ENCODE measurements around the gene ACVR1B. TPM values are rescaled to one million over a fixed set of nuclear protein-coding genes. Genes with fewer than 3 reads are reported as not detected.
A peak's percentile ranks its signal among the peaks of the same experiment; 100 is the strongest.

ACVR1B gene
- polyA plus RNA-seq, 4 donors: 11.6 to 75.8 (median 21.4) TPM

DNA sequence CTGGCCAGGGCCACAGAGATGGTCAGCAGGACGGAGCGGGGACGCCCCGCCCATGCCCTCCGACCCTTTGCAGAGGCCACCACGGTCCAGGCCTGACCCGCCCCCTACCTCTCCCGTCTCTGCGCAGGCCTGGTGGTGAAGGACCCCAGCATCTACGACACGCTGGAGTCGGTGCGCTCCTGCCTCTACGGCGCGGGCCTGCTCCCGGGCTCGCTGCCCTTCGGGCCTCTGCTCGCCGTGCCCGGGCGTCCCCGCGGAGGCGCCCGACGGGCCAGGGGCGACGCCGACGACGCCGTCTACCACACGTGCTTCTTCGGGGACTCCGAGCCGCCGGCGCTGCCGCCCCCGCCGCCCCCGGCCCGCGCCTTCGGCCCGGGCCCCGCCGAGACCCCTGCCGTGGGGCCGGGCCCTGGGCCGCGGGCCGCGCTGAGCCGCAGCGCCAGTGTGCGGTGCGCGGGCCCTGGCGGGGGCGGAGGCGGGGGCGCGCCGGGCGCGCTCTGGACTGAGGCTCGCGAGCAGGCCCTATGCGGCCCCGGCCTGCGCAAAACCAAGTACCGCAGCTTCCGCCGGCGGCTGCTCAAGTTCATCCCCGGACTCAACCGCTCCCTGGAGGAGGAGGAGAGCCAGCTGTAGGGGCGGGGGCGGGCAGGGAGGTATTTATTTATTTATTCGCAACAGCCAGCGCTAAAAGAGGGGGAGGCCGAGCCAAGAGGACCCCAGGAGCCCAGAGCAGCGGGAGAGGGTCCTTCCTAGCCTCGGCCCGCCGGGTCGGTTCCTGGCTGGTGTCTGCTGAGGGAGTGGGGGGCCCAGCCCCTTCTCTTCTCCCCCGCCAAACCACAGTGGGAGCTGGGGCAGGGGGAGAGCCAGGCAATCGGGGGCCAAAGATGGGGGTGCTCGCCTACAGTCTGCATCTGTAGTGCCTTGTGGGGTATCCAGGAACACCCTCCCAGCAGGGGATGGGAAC lies 63.4 kb downstream of the ACVR1B start:
- WGBS, 3 donors: 28 to 59% (median 55%) methylated on average over 81 to 93 of the region's 93 CpGs
- Histone ChIP-seq H3K4me1 (ENCODE audit: control insufficient read depth in 3 of 3, insufficient read depth in 2 of 3, low read depth in 1 of 3, low read length in 2 of 3) (peaks cover 0 to 17% (median 0%) of the 10 kb centered on the region in 3 donors), H3K27ac (ENCODE audit: low read depth in 1 of 3, low read length in 2 of 3) (no peak overlapping the region), H3K9me3 (ENCODE audit: control insufficient read depth in 2 of 2, insufficient read depth in 1 of 2, low read depth in 1 of 2, low read length in 1 of 2) (peaks cover 0 to 6% of the 10 kb centered on the region in 2 donors), H3K36me3 (ENCODE audit: control insufficient read depth in 3 of 3, insufficient read depth in 2 of 3, low read depth in 1 of 3, low read length in 3 of 3) (peaks cover 0 to 40% (median 0%) of the 10 kb centered on the region in 3 donors), H3K27me3 (ENCODE audit: control insufficient read depth in 3 of 3, insufficient read depth in 3 of 3, low read length in 3 of 3) (peaks cover 0 to 23% (median 0%) of the 10 kb centered on the region in 3 donors), H3K4me3 (ENCODE audit: low read depth in 1 of 3, low read length in 3 of 3) (no peak overlapping the region)
- peak in 1 of 2 donors; percentile 50 for DNase-seq
- no peak for FAIRE-seq

DNA sequence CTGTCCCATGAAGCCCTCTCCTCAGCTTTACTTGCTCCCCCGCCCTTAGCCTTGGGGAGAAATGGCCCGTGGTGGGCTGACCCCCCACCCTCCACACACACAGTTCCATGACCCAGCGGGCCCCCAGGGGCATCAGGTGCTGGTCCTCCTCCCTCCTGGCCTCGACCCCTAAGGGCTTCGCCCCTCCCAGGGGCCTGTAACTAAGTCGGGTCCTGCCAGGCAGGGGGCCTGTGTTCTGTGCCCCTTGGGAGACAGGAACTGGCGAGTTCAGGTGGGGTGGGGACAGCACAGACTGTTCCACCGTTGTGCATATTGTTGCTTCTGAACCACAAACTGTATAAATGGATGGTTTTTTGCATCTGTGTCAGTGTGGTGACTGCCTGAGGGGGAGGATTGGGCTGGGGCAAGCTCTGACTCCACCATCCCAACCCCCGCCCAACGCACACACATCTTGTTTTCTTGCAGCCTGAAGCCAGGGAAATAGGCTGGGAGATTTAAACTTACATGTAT lies 64.1 kb downstream of the ACVR1B start:
- Histone ChIP-seq H3K36me3 (ENCODE audit: control insufficient read depth in 3 of 3, insufficient read depth in 2 of 3, low read depth in 1 of 3, low read length in 3 of 3) (peaks cover 0 to 38% (median 0%) of the 10 kb centered on the region in 3 donors), H3K27ac (ENCODE audit: low read depth in 1 of 3, low read length in 2 of 3) (no peak overlapping the region), H3K27me3 (ENCODE audit: control insufficient read depth in 3 of 3, insufficient read depth in 3 of 3, low read length in 3 of 3) (peaks cover 0 to 21% (median 0%) of the 10 kb centered on the region in 3 donors), H3K9me3 (ENCODE audit: control insufficient read depth in 2 of 2, insufficient read depth in 1 of 2, low read depth in 1 of 2, low read length in 1 of 2) (peaks cover 0 to 6% of the 10 kb centered on the region in 2 donors), H3K4me3 (ENCODE audit: low read depth in 1 of 3, low read length in 3 of 3) (no peak overlapping the region), H3K4me1 (ENCODE audit: control insufficient read depth in 3 of 3, insufficient read depth in 2 of 3, low read depth in 1 of 3, low read length in 2 of 3) (peaks cover 0 to 13% (median 0%) of the 10 kb centered on the region in 3 donors)
- FAIRE-seq (no peak), DNase-seq (no peak)
- WGBS, 3 donors: 71 to 76% (median 75%) methylated on average over 9 to 10 of the region's 10 CpGs

DNA sequence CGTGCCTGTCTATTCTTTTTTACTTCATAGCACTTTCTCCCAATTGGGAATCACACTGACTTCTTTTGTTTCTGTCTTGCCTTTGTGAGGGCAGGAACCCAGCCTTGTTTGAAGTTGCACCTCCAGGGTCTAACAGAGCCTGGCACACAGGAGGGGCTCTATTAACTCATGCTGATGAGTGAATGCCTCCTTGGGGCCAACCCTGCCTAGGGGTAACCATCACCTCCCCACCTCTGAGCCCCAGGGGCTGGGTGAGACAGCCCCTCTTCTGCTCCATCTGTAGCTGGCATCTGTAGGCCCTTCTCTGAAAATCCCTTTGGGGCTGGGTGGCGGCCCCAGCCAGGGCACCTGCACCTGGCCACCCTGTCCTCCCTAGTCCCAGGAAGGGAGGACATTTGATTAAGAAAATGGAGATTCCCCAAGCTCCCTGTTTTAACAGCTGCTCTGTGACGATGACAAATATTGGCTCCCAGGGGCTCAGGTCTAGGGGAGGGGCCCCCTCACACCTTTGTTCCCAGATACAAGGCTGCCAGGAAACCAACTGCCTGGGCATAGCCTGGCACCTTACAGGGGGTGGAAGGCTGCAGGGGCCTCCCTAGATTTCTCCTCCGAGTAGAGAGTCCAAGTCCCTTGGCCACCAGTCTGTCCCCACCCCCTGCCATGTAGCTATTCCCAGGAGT lies 67.1 kb downstream of the ACVR1B start:
- Histone ChIP-seq H3K4me3 (ENCODE audit: low read depth in 1 of 3, low read length in 3 of 3) (no peak overlapping the region), H3K36me3 (ENCODE audit: control insufficient read depth in 3 of 3, insufficient read depth in 2 of 3, low read depth in 1 of 3, low read length in 3 of 3) (peaks cover 0 to 16% (median 0%) of the 10 kb centered on the region in 3 donors), H3K27ac (ENCODE audit: low read depth in 1 of 3, low read length in 2 of 3) (no peak overlapping the region), H3K9me3 (ENCODE audit: control insufficient read depth in 2 of 2, insufficient read depth in 1 of 2, low read depth in 1 of 2, low read length in 1 of 2) (no peaks in the 10 kb centered on the region), H3K4me1 (ENCODE audit: control insufficient read depth in 3 of 3, insufficient read depth in 2 of 3, low read depth in 1 of 3, low read length in 2 of 3) (peaks cover 0 to 8% (median 1%) of the 10 kb centered on the region in 3 donors), H3K27me3 (ENCODE audit: control insufficient read depth in 3 of 3, insufficient read depth in 3 of 3, low read length in 3 of 3) (peaks cover 0 to 29% (median 0%) of the 10 kb centered on the region in 3 donors)
- FAIRE-seq (no peak), DNase-seq (no peak)
- 49 to 73% (median 61%) methylated on average over 4 of the region's 4 CpGs for WGBS, 3 donors

DNA sequence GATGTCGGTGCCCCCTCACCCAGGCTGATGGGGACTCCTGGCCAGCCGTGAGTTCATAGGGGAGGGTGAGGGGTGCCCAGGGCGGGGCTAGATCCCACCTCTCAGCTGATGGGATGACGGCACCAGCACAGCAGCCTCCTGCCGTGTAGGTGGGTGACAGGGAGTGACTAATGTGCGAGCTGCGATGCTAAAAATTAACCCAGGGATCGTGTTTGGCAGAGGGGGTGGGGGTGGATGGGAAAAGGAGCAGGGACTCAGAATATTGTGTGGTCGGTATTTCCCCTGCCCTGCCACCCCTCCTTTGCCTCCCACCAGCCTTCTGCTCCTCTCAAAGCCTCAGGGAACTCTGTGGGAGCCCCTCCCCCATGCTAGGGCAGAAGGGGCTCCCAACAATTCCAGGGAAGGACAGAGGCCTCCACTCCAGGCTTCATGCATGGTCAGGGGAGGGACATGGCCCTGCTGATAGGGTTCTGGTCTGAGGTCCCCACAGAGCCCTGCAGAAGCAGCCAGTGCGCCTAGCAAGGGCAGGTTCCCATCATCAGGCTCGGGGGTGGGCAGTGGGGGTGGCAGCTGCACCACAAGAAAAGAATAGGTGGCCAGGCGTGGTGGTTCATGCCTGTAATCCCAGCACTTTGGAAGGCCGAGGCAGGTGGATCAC lies 67.7 kb downstream of the ACVR1B start:
- FAIRE-seq (no peak), DNase-seq (no peak)
- whole genome bisulfite sequencing, 3 donors: 30 to 61% (median 39%) methylated on average over 12 to 13 of the region's 13 CpGs

DNA sequence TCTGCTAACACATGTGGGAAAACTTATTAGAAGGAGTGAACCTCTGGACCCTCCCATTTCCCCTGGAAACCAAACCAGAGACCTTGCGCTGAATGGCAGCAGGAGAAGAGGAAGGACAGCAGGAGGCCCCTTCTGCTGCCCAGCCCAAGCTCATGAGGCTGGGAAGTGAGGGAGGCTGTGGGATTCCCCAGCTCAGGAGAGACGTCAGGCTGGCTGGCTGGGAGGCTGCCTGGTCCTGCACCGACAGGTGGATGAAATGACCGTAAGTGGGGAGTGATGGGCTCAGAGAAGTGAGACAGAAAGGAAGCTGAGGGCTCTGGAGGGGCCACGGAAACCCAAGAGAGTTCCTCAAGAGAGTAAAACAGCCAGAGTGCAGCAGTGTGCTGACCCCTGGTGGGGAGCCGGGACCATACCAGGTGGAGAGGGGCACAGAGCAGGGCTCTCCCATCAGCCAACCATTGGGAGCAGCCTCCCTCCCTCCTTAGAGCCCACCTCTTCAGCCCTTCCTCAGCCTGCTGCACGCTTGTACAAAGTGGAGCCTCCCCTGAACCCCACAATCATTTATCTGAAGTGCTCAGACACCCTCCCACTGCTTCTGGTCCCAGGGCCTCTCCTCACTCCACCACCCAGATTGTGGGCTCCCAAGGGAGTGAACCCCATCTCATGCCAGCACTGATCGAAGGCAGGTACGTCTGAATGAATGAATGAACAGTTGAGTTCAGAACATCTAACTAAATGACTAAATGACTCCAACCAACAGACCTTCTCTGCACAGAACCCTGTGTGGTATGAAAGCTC lies 69.2 kb downstream of the ACVR1B start:
- DNase-seq: peak in 1 of 2 donors; percentile 59
- H3K27ac ChIP-seq (ENCODE audit: low read depth in 1 of 3, low read length in 2 of 3): no peak overlapping the region
- 23 to 30% (median 28%) methylated on average over 9 of the region's 9 CpGs for WGBS, 3 donors
- peaks cover 0 to 17% (median 1%) of the 10 kb centered on the region in 3 donors for H3K4me1 ChIP-seq (ENCODE audit: control insufficient read depth in 3 of 3, insufficient read depth in 2 of 3, low read depth in 1 of 3, low read length in 2 of 3)
- FAIRE-seq: no peak
- H3K36me3 ChIP-seq (ENCODE audit: control insufficient read depth in 3 of 3, insufficient read depth in 2 of 3, low read depth in 1 of 3, low read length in 3 of 3): peaks cover 0 to 3% (median 0%) of the 10 kb centered on the region in 3 donors
- no peaks in the 10 kb centered on the region for H3K9me3 ChIP-seq (ENCODE audit: control insufficient read depth in 2 of 2, insufficient read depth in 1 of 2, low read depth in 1 of 2, low read length in 1 of 2)
- H3K27me3 ChIP-seq (ENCODE audit: control insufficient read depth in 3 of 3, insufficient read depth in 3 of 3, low read length in 3 of 3): peaks cover 0 to 13% (median 0%) of the 10 kb centered on the region in 3 donors
- H3K4me3 ChIP-seq (ENCODE audit: low read depth in 1 of 3, low read length in 3 of 3): no peak overlapping the region

More for the DNA sequence above, 67.7 kb downstream of the ACVR1B start:
- H3K4me3 ChIP-seq (ENCODE audit: low read depth in 1 of 3, low read length in 3 of 3): no peak overlapping the region
- peaks cover 0 to 11% (median 0%) of the 10 kb centered on the region in 3 donors for H3K36me3 ChIP-seq (ENCODE audit: control insufficient read depth in 3 of 3, insufficient read depth in 2 of 3, low read depth in 1 of 3, low read length in 3 of 3)
- no peaks in the 10 kb centered on the region for H3K9me3 ChIP-seq (ENCODE audit: control insufficient read depth in 2 of 2, insufficient read depth in 1 of 2, low read depth in 1 of 2, low read length in 1 of 2)
- H3K4me1 ChIP-seq (ENCODE audit: control insufficient read depth in 3 of 3, insufficient read depth in 2 of 3, low read depth in 1 of 3, low read length in 2 of 3): peaks cover 0 to 13% (median 1%) of the 10 kb centered on the region in 3 donors
- no peak overlapping the region for H3K27ac ChIP-seq (ENCODE audit: low read depth in 1 of 3, low read length in 2 of 3)
- peaks cover 0 to 24% (median 0%) of the 10 kb centered on the region in 3 donors for H3K27me3 ChIP-seq (ENCODE audit: control insufficient read depth in 3 of 3, insufficient read depth in 3 of 3, low read length in 3 of 3)

DNA sequence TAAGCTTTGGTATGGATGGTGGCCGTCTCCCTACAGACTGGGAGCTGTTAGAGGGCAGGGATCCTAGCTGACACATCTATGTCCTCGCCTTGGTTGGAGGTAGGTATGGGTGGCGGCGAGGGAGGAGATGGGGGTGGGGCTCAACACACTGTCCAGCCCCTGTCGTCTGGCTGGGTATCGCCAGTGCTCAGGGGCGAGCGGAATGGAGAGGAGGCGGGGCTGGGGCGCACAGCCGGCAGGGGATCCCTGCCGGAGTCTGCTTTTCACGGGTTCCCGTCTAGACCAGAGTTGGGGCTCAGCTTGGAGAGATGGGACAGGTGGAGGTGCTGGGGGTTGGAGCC lies 71.3 kb downstream of the ACVR1B start:
- Histone ChIP-seq H3K4me3 (ENCODE audit: low read depth in 1 of 3, low read length in 3 of 3) (peak overlapping the region; percentile 41 to 59 (median 48)), H3K4me1 (ENCODE audit: control insufficient read depth in 3 of 3, insufficient read depth in 2 of 3, low read depth in 1 of 3, low read length in 2 of 3) (peaks cover 0 to 25% (median 1%) of the 10 kb centered on the region in 3 donors), H3K9me3 (ENCODE audit: control insufficient read depth in 2 of 2, insufficient read depth in 1 of 2, low read depth in 1 of 2, low read length in 1 of 2) (no peaks in the 10 kb centered on the region), H3K36me3 (ENCODE audit: control insufficient read depth in 3 of 3, insufficient read depth in 2 of 3, low read depth in 1 of 3, low read length in 3 of 3) (no peaks in the 10 kb centered on the region), H3K27ac (ENCODE audit: low read depth in 1 of 3, low read length in 2 of 3) (peak overlapping the region in 1 of 3 donors; percentile 68), H3K27me3 (ENCODE audit: control insufficient read depth in 3 of 3, insufficient read depth in 3 of 3, low read length in 3 of 3) (peaks cover 0 to 10% (median 0%) of the 10 kb centered on the region in 3 donors)
- FAIRE-seq (no peak), DNase-seq (no peak)
- WGBS, 3 donors: 5 to 11% (median 5%) methylated on average over 14 of the region's 14 CpGs

DNA sequence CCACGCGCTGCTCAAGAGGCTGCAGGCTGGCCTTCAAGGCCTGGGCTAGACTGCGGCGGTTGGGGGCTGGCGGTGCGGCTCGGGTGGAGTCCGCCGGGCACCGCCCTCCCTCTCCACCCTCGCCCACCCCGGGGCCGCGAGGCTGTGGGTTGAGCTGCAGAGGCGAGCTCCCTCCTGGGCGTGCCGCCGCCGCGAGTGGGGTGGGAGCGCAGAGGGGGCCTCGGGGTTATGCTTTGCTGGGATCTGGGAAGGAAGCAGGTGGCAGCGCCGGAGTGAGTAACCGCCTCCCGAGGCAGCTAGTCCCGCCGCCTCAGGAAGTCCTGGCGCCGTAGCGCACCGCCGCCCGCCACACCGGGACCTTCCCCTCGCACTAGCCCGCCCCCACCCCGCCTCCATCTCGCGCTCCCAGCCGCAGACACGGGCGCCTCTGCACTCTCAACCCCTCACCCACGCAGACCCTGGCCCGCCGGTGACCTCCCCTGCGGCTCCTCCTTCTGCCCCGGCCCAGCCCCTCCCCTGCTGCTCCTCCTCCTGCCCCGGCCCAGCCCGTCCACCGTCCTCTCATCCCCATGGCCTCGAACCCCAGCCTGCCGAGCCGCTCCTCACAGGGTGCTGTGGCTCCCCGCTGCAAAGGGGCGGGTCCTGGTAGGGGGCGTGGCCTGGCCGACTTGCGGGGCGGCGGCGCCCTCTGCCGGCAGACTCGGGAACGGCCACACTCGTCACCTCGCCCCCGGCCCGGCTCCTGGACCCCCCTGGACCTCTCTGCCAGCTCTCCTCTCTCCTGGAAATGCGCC lies 71.9 kb downstream of the ACVR1B start:
- 0 to 1% (median 1%) methylated on average over 52 to 70 of the region's 70 CpGs for WGBS, 3 donors
- peak; percentile 74 to 87 for DNase-seq
- FAIRE-seq: no peak
- Histone ChIP-seq H3K4me1 (ENCODE audit: control insufficient read depth in 3 of 3, insufficient read depth in 2 of 3, low read depth in 1 of 3, low read length in 2 of 3) (peaks cover 0 to 25% (median 1%) of the 10 kb centered on the region in 3 donors), H3K4me3 (ENCODE audit: low read depth in 1 of 3, low read length in 3 of 3) (peak overlapping the region; percentile 41 to 59 (median 48)), H3K27me3 (ENCODE audit: control insufficient read depth in 3 of 3, insufficient read depth in 3 of 3, low read length in 3 of 3) (peaks cover 0 to 10% (median 0%) of the 10 kb centered on the region in 3 donors), H3K36me3 (ENCODE audit: control insufficient read depth in 3 of 3, insufficient read depth in 2 of 3, low read depth in 1 of 3, low read length in 3 of 3) (no peaks in the 10 kb centered on the region), H3K9me3 (ENCODE audit: control insufficient read depth in 2 of 2, insufficient read depth in 1 of 2, low read depth in 1 of 2, low read length in 1 of 2) (no peaks in the 10 kb centered on the region), H3K27ac (ENCODE audit: low read depth in 1 of 3, low read length in 2 of 3) (peak overlapping the region in 2 of 3 donors; percentile 49 to 88)

Data from small intestine (tissue), 7 donors.